ENCODE measurements around the gene TMEM120B. TPM values are rescaled to one million over a fixed set of nuclear protein-coding genes. Genes with fewer than 3 reads are reported as not detected.

The TMEM120B gene
- total RNA-seq, 2 donors from 2014 or later: 13.2 to 14.2 TPM

- H3K4me1 ChIP-seq: no peaks in the 10 kb centered on the region
- H3K9me3 ChIP-seq: no peaks in the 10 kb centered on the region
- H3K36me3 ChIP-seq (replicated peaks in 1 of 2; ENCODE audit: insufficient read depth in 1 of 2, low read depth in 2 of 2): peaks cover 12 to 40% of the 10 kb centered on the region in 2 donors
- TF ChIP-seq, protein P1, sequence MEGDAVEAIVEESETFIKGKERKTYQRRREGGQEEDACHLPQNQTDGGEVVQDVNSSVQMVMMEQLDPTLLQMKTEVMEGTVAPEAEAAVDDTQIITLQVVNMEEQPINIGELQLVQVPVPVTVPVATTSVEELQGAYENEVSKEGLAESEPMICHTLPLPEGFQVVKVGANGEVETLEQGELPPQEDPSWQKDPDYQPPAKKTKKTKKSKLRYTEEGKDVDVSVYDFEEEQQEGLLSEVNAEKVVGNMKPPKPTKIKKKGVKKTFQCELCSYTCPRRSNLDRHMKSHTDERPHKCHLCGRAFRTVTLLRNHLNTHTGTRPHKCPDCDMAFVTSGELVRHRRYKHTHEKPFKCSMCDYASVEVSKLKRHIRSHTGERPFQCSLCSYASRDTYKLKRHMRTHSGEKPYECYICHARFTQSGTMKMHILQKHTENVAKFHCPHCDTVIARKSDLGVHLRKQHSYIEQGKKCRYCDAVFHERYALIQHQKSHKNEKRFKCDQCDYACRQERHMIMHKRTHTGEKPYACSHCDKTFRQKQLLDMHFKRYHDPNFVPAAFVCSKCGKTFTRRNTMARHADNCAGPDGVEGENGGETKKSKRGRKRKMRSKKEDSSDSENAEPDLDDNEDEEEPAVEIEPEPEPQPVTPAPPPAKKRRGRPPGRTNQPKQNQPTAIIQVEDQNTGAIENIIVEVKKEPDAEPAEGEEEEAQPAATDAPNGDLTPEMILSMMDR (IDR thresholded peaks at IDR 0.05): no peak
- TF ChIP-seq POLR2A (IDR thresholded peaks at IDR 0.05): no peak
- 94% methylated on average over 39 to 47 of the region's 48 CpGs for WGBS, 2 donors
- no peak overlapping the region for H3K4me3 ChIP-seq
- ATAC-seq (no peak), DNase-seq (no peak)
- H3K27ac ChIP-seq: no peak overlapping the region
- intact Hi-C loops (cut with DNase I): no loop called here
- no peaks in the 10 kb centered on the region for H3K27me3 ChIP-seq
These were observed 115.0 kb downstream of the TMEM120B start for GRCh38 chr12:121827351-121828099.

GRCh38 chr12:121828306-121828705, 115.8 kb downstream of the TMEM120B start:
- intact Hi-C loops (cut with DNase I): no loop called here
- H3K4me1 ChIP-seq: no peaks in the 10 kb centered on the region
- peaks cover 12 to 34% of the 10 kb centered on the region in 2 donors for H3K36me3 ChIP-seq (replicated peaks in 1 of 2; ENCODE audit: insufficient read depth in 1 of 2, low read depth in 2 of 2)
- no peak overlapping the region for H3K4me3 ChIP-seq
- ATAC-seq (no peak), DNase-seq (no peak)
- H3K27ac ChIP-seq: no peak overlapping the region
- H3K27me3 ChIP-seq: no peaks in the 10 kb centered on the region
- TF ChIP-seq, protein P1 (IDR thresholded peaks at IDR 0.05): no peak
- no peak for TF ChIP-seq POLR2A (IDR thresholded peaks at IDR 0.05)
- 91 to 92% methylated on average over 8 of the region's 8 CpGs for WGBS, 2 donors
- no peaks in the 10 kb centered on the region for H3K9me3 ChIP-seq

GRCh38 chr12:121828826-121829225, 116.3 kb downstream of the TMEM120B start:
- no peaks in the 10 kb centered on the region for H3K4me1 ChIP-seq
- peaks cover 12 to 29% of the 10 kb centered on the region in 2 donors for H3K36me3 ChIP-seq (replicated peaks in 1 of 2; ENCODE audit: insufficient read depth in 1 of 2, low read depth in 2 of 2)
- no peak for TF ChIP-seq POLR2A (IDR thresholded peaks at IDR 0.05)
- TF ChIP-seq, protein P1 (IDR thresholded peaks at IDR 0.05): no peak
- H3K27ac ChIP-seq: no peak overlapping the region
- no peaks in the 10 kb centered on the region for H3K27me3 ChIP-seq
- H3K4me3 ChIP-seq: no peak overlapping the region
- H3K9me3 ChIP-seq: no peaks in the 10 kb centered on the region
- no peak for DNase-seq
- no peak for ATAC-seq
- intact Hi-C loops (cut with DNase I): no loop called here
- WGBS, 2 donors: 81 to 83% methylated on average over 9 of the region's 9 CpGs

DNA sequence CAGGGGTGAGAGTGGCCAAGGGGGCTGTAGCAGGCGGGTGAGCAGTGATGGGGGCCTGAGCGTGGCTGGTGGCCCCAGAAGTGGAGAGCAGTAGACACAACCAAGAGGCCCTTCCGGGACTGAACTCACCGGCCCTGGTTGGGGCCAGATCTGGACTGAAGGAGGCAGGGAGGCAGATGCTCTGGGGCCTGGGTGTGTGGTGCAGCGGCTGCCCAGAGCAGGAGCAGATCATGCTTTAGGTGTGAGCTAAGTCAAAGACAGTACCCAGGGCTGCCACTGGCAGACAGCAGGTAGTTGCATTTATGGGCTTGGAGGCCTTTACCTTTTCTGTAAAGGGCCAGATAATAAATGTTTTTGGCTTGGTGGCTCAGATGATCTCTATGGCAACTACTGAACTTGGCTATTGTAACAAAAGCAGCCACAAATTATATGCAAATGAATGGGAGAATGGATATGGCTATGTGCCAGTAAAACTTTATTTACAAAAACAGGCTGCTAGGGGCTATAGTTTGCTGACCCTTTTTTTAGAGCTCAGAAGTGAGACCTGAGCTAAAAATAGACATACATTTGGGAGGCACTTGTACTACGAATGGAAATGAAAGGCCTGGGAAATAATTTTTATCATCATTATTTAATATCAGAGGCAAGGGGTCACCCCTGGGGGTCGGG, 116.8 kb downstream of the TMEM120B start:
- intact Hi-C loops (cut with DNase I): no loop called here
- H3K27me3 ChIP-seq: no peaks in the 10 kb centered on the region
- no peak for DNase-seq
- H3K4me1 ChIP-seq: no peaks in the 10 kb centered on the region
- no peak overlapping the region for H3K27ac ChIP-seq
- H3K36me3 ChIP-seq (replicated peaks in 1 of 2; ENCODE audit: insufficient read depth in 1 of 2, low read depth in 2 of 2): peaks cover 12 to 28% of the 10 kb centered on the region in 2 donors
- no peak for TF ChIP-seq POLR2A (IDR thresholded peaks at IDR 0.05)
- TF ChIP-seq, protein P1 (IDR thresholded peaks at IDR 0.05): no peak
- no peaks in the 10 kb centered on the region for H3K9me3 ChIP-seq
- ATAC-seq: no peak
- no peak overlapping the region for H3K4me3 ChIP-seq
- WGBS, 2 donors: 78 to 88% methylated on average over 4 to 7 of the region's 7 CpGs

Data from body of pancreas (tissue), 4 donors.